HepG2 (cell line): Measurements from ENCODE around the gene SELPLG. TPM values are rescaled to one million over a fixed set of nuclear protein-coding genes. Genes with fewer than 3 reads are reported as not detected.

Source experiments
- ATF5 ChIP-seq: sonication (generic); formaldehyde crosslinking; IDR thresholded peaks from 2 replicates; pipeline ENCODE4 v1.4.0; 2020; ENCODE audit warnings: mild to moderate bottlenecking, low read depth, missing genetic modification reagents
- CHD4 ChIP-seq: fragments of 200-600 bp; sonication (generic); IDR thresholded peaks from 2 replicates; pipeline ENCODE4 v1.7.0; 2017; ENCODE audit warnings: mild to moderate bottlenecking, low read length, borderline replicate concordance
- HNF1B ChIP-seq: sonication (generic); formaldehyde crosslinking; IDR thresholded peaks from 2 replicates; pipeline ENCODE4 v1.5.1; 2020; ENCODE audit warnings: mild to moderate bottlenecking, moderate library complexity, missing genetic modification reagents
- KLF16 ChIP-seq, 2 experiments: sonication (generic) in 1 of 2; formaldehyde crosslinking in 1 of 2; IDR thresholded peaks; 2 replicates each; pipeline versions ENCODE4 v1.6.1 to v1.8.0; 2016 to 2023; ENCODE audit warnings: missing genetic modification reagents in 2 of 2, missing compliant biosample characterization in 1 of 2
- KLF9 ChIP-seq: IDR thresholded peaks from 2 replicates; pipeline ENCODE4 v1.6.1; 2016; ENCODE audit warnings: low read depth
- NFYC ChIP-seq: IDR thresholded peaks from 2 replicates; pipeline ENCODE4 v1.6.1; 2016; ENCODE audit warnings: missing genetic modification reagents, missing compliant biosample characterization
- SALL2 ChIP-seq: sonication (generic); formaldehyde crosslinking; IDR thresholded peaks from 2 replicates; pipeline ENCODE4 v1.8.1; 2023; ENCODE audit warnings: mild to moderate bottlenecking, missing genetic modification reagents, inconsistent platforms
- TBX2 ChIP-seq: sonication (generic); formaldehyde crosslinking; IDR thresholded peaks from 2 replicates; pipeline ENCODE4 v1.5.0; 2020; ENCODE audit warnings: missing genetic modification reagents, mild to moderate bottlenecking, borderline replicate concordance
- ZNF646 ChIP-seq: sonication (generic); formaldehyde crosslinking; IDR thresholded peaks from 2 replicates; pipeline ENCODE4 v1.9.0; 2021; ENCODE audit warnings: mild to moderate bottlenecking, missing genetic modification reagents
- ZNF687 ChIP-seq: sonication (generic); formaldehyde crosslinking; IDR thresholded peaks from 2 replicates; pipeline ENCODE4 v1.5.1; 2020; ENCODE audit warnings: mild to moderate bottlenecking, missing genetic modification reagents, moderate library complexity
- polyA plus RNA-seq, 8 experiments: library from polyadenylated mRNA; depleted of rRNA in 3 of 8; stranded (reverse) in 7 of 8; unstranded in 1 of 8; fragments of >200 nt; fragmentation: Illumina TruSeq in 4 of 8; extraction: Trizol in 4 of 8; gene quantifications; 2 replicates each; pipeline versions ENCODE4 v1.2.1 to v1.2.3, GENCODE V29; 2011 to 2016; ENCODE audit warnings: low read depth in 4 of 8, missing spikeins in 1 of 8, mixed read lengths in 1 of 8; ENCODE audit not compliant: insufficient read depth in 1 of 8
- total RNA-seq, 5 experiments: library from RNA; depleted of rRNA; stranded (reverse); fragments of >200 nt; fragmentation: Illumina TruSeq; extraction: Trizol; gene quantifications; 2 replicates each; pipeline ENCODE4 v1.2.3, GENCODE V29; 2016; ENCODE audit warnings: low read depth in 1 of 5
- TF ChIP-seq, protein P1 (sequence below): sonication (generic); formaldehyde crosslinking; IDR thresholded peaks from 2 replicates; pipeline ENCODE4 v1.5.0; 2020; ENCODE audit warnings: missing genetic modification reagents

The SELPLG gene
- total and polyA plus RNA-seq, 2 of the 13 experiments (the other 11 are each of a cell fraction or from before 2014, with no cell fraction given): 0.12 TPM; not detected in 1

- TF ChIP-seq ZNF646 (CRISPR knock-in tag) (no peak), ZNF687 (peak; percentile 27; the same call in 1 of the 2 replicates), CHD4 (peak; percentile 40; the same call in 1 of the 2 replicates), SALL2 (CRISPR knock-in tag) (0 out of 2 replicates have a peak, but pooled peaks have one; percentile 18), KLF9 (CRISPR knock-in tag) (no peak), NFYC (no peak), HNF1B (CRISPR knock-in tag) (0 out of 2 replicates have a peak, but pooled peaks have one; percentile 46), ATF5 (CRISPR knock-in tag) (0 out of 2 replicates have a peak, but pooled peaks have one; percentile 39), KLF16 (CRISPR knock-in tag; IDR thresholded peaks at IDR 0.05) (peak in 1 of 2 experiments; percentile 53; a peak in 1 of 4 replicates), TBX2 (CRISPR knock-in tag) (peak; percentile 40; the same call in 1 of the 2 replicates)
- TF ChIP-seq, protein P1, sequence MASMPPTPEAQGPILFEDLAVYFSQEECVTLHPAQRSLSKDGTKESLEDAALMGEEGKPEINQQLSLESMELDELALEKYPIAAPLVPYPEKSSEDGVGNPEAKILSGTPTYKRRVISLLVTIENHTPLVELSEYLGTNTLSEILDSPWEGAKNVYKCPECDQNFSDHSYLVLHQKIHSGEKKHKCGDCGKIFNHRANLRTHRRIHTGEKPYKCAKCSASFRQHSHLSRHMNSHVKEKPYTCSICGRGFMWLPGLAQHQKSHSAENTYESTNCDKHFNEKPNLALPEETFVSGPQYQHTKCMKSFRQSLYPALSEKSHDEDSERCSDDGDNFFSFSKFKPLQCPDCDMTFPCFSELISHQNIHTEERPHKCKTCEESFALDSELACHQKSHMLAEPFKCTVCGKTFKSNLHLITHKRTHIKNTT: no peak
These were observed 15.4 kb downstream of the SELPLG start (continued) for GRCh38 chr12:108618079-108618952.
